Mesenchymal stem cell (in vitro differentiated cells and primary cell): Measurements from ENCODE around the gene BCR.
A peak's percentile ranks its signal among the peaks of the same experiment; 100 is the strongest.

Source experiments
- DNase-seq: peaks from one replicate; pipeline ENCODE4 v3.0.0-alpha.2; 2013
- H2AFZ ChIP-seq: one replicate; pipeline ENCODE4 v1.6.1; 2013; ENCODE audit warnings: low read depth, mild to moderate bottlenecking, control low read depth, inconsistent platforms, low read length, moderate library complexity
- H2AK5ac ChIP-seq: 2 replicates; pipeline ENCODE4 v1.6.1; 2013; ENCODE audit warnings: low read length, moderate library complexity, mild to moderate bottlenecking, inconsistent platforms; ENCODE audit not compliant: severe bottlenecking
- H2BK120ac ChIP-seq: one replicate; pipeline ENCODE4 v1.6.1; 2013; ENCODE audit warnings: low read depth, mild to moderate bottlenecking, inconsistent platforms, low read length, moderate library complexity
- H2BK12ac ChIP-seq, 2 experiments: one replicate each; pipeline ENCODE4 v1.6.1; 2013; ENCODE audit warnings: inconsistent platforms in 2 of 2, low read length in 2 of 2, mild to moderate bottlenecking in 2 of 2, moderate library complexity in 2 of 2, control low read depth in 1 of 2
- H2BK15ac ChIP-seq: one replicate; pipeline ENCODE4 v1.6.1; 2013; ENCODE audit warnings: mild to moderate bottlenecking, low read depth, inconsistent platforms; ENCODE audit not compliant: poor library complexity, severe bottlenecking
- H2BK5ac ChIP-seq: 2 replicates; pipeline ENCODE4 v1.6.1; 2013; ENCODE audit warnings: low read depth, mild to moderate bottlenecking, low read length, control low read depth, inconsistent platforms; ENCODE audit not compliant: poor library complexity, severe bottlenecking
- H3K14ac ChIP-seq, 2 experiments: one replicate each; pipeline ENCODE4 v1.6.1; 2013; ENCODE audit warnings: inconsistent platforms in 2 of 2, low read length in 2 of 2, control low read depth in 1 of 2, mild to moderate bottlenecking in 1 of 2, moderate library complexity in 1 of 2
- H3K18ac ChIP-seq, 2 experiments: one replicate each; pipeline ENCODE4 v1.6.1; 2013; ENCODE audit warnings: inconsistent platforms in 2 of 2, low read length in 2 of 2, control low read depth in 1 of 2, low read depth in 1 of 2, mild to moderate bottlenecking in 1 of 2
- H3K23ac ChIP-seq, 2 experiments: one replicate each; pipeline ENCODE4 v1.6.1; 2013; ENCODE audit warnings: inconsistent platforms in 2 of 2, low read length in 2 of 2, mild to moderate bottlenecking in 2 of 2, moderate library complexity in 2 of 2, control low read depth in 1 of 2
- H3K27ac ChIP-seq: 2 replicates; pipeline ENCODE4 v1.5.1; 2013; ENCODE audit warnings: mild to moderate bottlenecking, moderate library complexity, low read length, control low read depth, inconsistent platforms; ENCODE audit not compliant: poor library complexity, severe bottlenecking
- H3K27me3 ChIP-seq, 2 experiments: 2 replicates each; pipeline versions ENCODE4 v1.6.1 to v1.7.0; 2013; ENCODE audit warnings: low read length in 2 of 2, mild to moderate bottlenecking in 2 of 2, moderate library complexity in 2 of 2, control low read depth in 1 of 2, inconsistent platforms in 1 of 2; ENCODE audit not compliant: control insufficient read depth in 1 of 2, insufficient read depth in 1 of 2
- H3K36me3 ChIP-seq, 2 experiments: 2 replicates each; pipeline versions ENCODE4 v1.6.1 to v1.7.0; 2013; ENCODE audit warnings: low read length in 2 of 2, control low read depth in 1 of 2, inconsistent platforms in 1 of 2, low read depth in 1 of 2, mild to moderate bottlenecking in 1 of 2; ENCODE audit not compliant: insufficient read depth in 2 of 2, control insufficient read depth in 1 of 2
- H3K4ac ChIP-seq, 2 experiments: one replicate each; pipeline ENCODE4 v1.6.1; 2013; ENCODE audit warnings: inconsistent platforms in 2 of 2, low read length in 2 of 2, mild to moderate bottlenecking in 2 of 2, moderate library complexity in 2 of 2, control low read depth in 1 of 2, low read depth in 1 of 2
- H3K4me1 ChIP-seq: 2 replicates; pipeline ENCODE4 v1.6.1; 2013; ENCODE audit warnings: low read depth, low read length, control low read depth; ENCODE audit not compliant: control insufficient read depth, insufficient read depth
- H3K4me2 ChIP-seq: 2 replicates; pipeline ENCODE4 v1.6.1; 2013; ENCODE audit warnings: low read length, mild to moderate bottlenecking, inconsistent platforms; ENCODE audit not compliant: poor library complexity, severe bottlenecking
- H3K4me3 ChIP-seq, 2 experiments: 2 replicates each; pipeline versions ENCODE4 v1.5.1 to v1.7.0; 2013; ENCODE audit warnings: low read length in 2 of 2, mild to moderate bottlenecking in 2 of 2, control low read depth in 1 of 2, low read depth in 1 of 2; ENCODE audit not compliant: insufficient read depth in 1 of 2
- H3K79me1 ChIP-seq: replicated peaks from 2 replicates; pipeline ENCODE4 v1.6.1; 2013; ENCODE audit warnings: mild to moderate bottlenecking, control low read depth, low read length, inconsistent platforms; ENCODE audit not compliant: poor library complexity, severe bottlenecking
- H3K9ac ChIP-seq: 2 replicates; pipeline ENCODE4 v1.7.0; 2013; ENCODE audit warnings: mild to moderate bottlenecking, low read length, moderate library complexity
- H3K9me3 ChIP-seq: 2 replicates; pipeline ENCODE4 v1.7.0; 2013; ENCODE audit warnings: mild to moderate bottlenecking, low read length; ENCODE audit not compliant: control insufficient read depth
- H4K8ac ChIP-seq: one replicate; pipeline ENCODE4 v1.6.1; 2013; ENCODE audit warnings: inconsistent platforms, mild to moderate bottlenecking, low read length, moderate library complexity
- H4K91ac ChIP-seq: one replicate; pipeline ENCODE4 v1.6.1; 2013; ENCODE audit warnings: mild to moderate bottlenecking, low read length, inconsistent platforms
- WGBS: methylation state at CpG from one replicate; pipeline ENCODE4 v1.1.7; 2013; ENCODE audit warnings: mixed read lengths; 5-methylcytosine and 5-hydroxymethylcytosine counted together

BCR gene

GRCh38 chr22:23272371-23272770 is 92.1 kb downstream of the BCR start:
- Histone ChIP-seq H3K4me2 (no peak overlapping the region), H2BK15ac (no peak overlapping the region), H2BK120ac (no peak overlapping the region)

GRCh38 chr22:23272834-23273233 is 92.5 kb downstream of the BCR start:
- 97% methylated on average over 11 of the region's 11 CpGs for WGBS
- H3K36me3 ChIP-seq: peaks cover 84 to 88% of the 10 kb centered on the region in 2 experiments
- no peak overlapping the region for H2AK5ac ChIP-seq
- no peak overlapping the region for H3K14ac ChIP-seq
- no peak overlapping the region for H3K4ac ChIP-seq
- no peak overlapping the region for H4K91ac ChIP-seq
- H2AFZ ChIP-seq: no peak overlapping the region
- no peak overlapping the region for H2BK5ac ChIP-seq
- H3K9ac ChIP-seq: no peak overlapping the region
- H3K9me3 ChIP-seq: no peaks in the 10 kb centered on the region
- no peak overlapping the region for H3K4me3 ChIP-seq
- no peak overlapping the region for H3K23ac ChIP-seq
- H2BK12ac ChIP-seq: no peak overlapping the region
- H4K8ac ChIP-seq: no peak overlapping the region
- no peak overlapping the region for H2BK120ac ChIP-seq
- no peak overlapping the region for H3K18ac ChIP-seq
- no peak for DNase-seq
- H3K79me1 ChIP-seq: peaks cover 3% of the 10 kb centered on the region
- H3K27me3 ChIP-seq: no peaks in the 10 kb centered on the region
- H3K27ac ChIP-seq: no peak overlapping the region
- H2BK15ac ChIP-seq: no peak overlapping the region
- peaks cover 3% of the 10 kb centered on the region for H3K4me1 ChIP-seq
- no peak overlapping the region for H3K4me2 ChIP-seq

More at GRCh38 chr22:23272371-23272770, 92.1 kb downstream of the BCR start:
- Histone ChIP-seq H3K36me3 (peaks cover 84 to 88% of the 10 kb centered on the region in 2 experiments), H3K27me3 (no peaks in the 10 kb centered on the region), H3K9me3 (no peaks in the 10 kb centered on the region), H3K23ac (no peak overlapping the region), H2AK5ac (no peak overlapping the region), H4K91ac (no peak overlapping the region), H2AFZ (no peak overlapping the region), H2BK5ac (no peak overlapping the region), H3K18ac (no peak overlapping the region), H3K4ac (no peak overlapping the region), H3K79me1 (peaks cover 3% of the 10 kb centered on the region), H2BK12ac (no peak overlapping the region), H3K9ac (no peak overlapping the region), H3K4me1 (peaks cover 3% of the 10 kb centered on the region), H4K8ac (no peak overlapping the region), H3K27ac (no peak overlapping the region), H3K4me3 (no peak overlapping the region), H3K14ac (no peak overlapping the region)
- 96% methylated on average over 8 of the region's 8 CpGs for WGBS
- DNase-seq: no peak

GRCh38 chr22:23273445-23274145 is 93.3 kb downstream of the BCR start:
- H2BK120ac ChIP-seq: no peak overlapping the region
- WGBS: 97% methylated on average over 10 of the region's 10 CpGs
- H4K8ac ChIP-seq: no peak overlapping the region
- H2BK15ac ChIP-seq: no peak overlapping the region
- peaks cover 3% of the 10 kb centered on the region for H3K79me1 ChIP-seq
- no peak for DNase-seq
- H3K23ac ChIP-seq: no peak overlapping the region
- H3K27ac ChIP-seq: no peak overlapping the region
- H3K27me3 ChIP-seq: no peaks in the 10 kb centered on the region
- H3K4me3 ChIP-seq: no peak overlapping the region
- no peak overlapping the region for H2BK5ac ChIP-seq
- peaks cover 81 to 86% of the 10 kb centered on the region in 2 experiments for H3K36me3 ChIP-seq
- no peak overlapping the region for H3K4me2 ChIP-seq
- H3K9me3 ChIP-seq: no peaks in the 10 kb centered on the region
- H4K91ac ChIP-seq: no peak overlapping the region
- H3K4me1 ChIP-seq: peaks cover 3% of the 10 kb centered on the region
- no peak overlapping the region for H3K9ac ChIP-seq
- no peak overlapping the region for H3K14ac ChIP-seq
- no peak overlapping the region for H3K4ac ChIP-seq
- no peak overlapping the region for H3K18ac ChIP-seq
- H2BK12ac ChIP-seq: no peak overlapping the region
- peak overlapping the region; percentile 16 for H2AFZ ChIP-seq
- no peak overlapping the region for H2AK5ac ChIP-seq

GRCh38 chr22:23274146-23274526 is 93.8 kb downstream of the BCR start:
- Histone ChIP-seq H3K9ac (no peak overlapping the region), H3K18ac (no peak overlapping the region), H4K8ac (no peak overlapping the region), H3K27ac (no peak overlapping the region), H2AFZ (no peak overlapping the region), H3K23ac (no peak overlapping the region), H3K4me2 (no peak overlapping the region), H3K14ac (no peak overlapping the region), H3K4ac (peak overlapping the region in 1 of 2 experiments; percentile 40), H3K36me3 (peaks cover 81 to 86% of the 10 kb centered on the region in 2 experiments), H2BK12ac (no peak overlapping the region), H3K4me1 (peaks cover 3% of the 10 kb centered on the region), H4K91ac (no peak overlapping the region), H3K27me3 (no peaks in the 10 kb centered on the region), H3K9me3 (no peaks in the 10 kb centered on the region), H3K79me1 (peaks cover 3% of the 10 kb centered on the region), H2BK120ac (no peak overlapping the region), H2BK15ac (no peak overlapping the region), H2BK5ac (no peak overlapping the region), H3K4me3 (no peak overlapping the region), H2AK5ac (no peak overlapping the region)
- DNase-seq: no peak
- WGBS: 97% methylated on average over 10 of the region's 10 CpGs
